ENCODE results near the gene PARS2. TPM values are rescaled to one million over a fixed set of nuclear protein-coding genes. Genes with fewer than 3 reads are reported as not detected.

PARS2 gene
- total RNA-seq, result 6.2 and 7.4 TPM in 2 replicates

DNA sequence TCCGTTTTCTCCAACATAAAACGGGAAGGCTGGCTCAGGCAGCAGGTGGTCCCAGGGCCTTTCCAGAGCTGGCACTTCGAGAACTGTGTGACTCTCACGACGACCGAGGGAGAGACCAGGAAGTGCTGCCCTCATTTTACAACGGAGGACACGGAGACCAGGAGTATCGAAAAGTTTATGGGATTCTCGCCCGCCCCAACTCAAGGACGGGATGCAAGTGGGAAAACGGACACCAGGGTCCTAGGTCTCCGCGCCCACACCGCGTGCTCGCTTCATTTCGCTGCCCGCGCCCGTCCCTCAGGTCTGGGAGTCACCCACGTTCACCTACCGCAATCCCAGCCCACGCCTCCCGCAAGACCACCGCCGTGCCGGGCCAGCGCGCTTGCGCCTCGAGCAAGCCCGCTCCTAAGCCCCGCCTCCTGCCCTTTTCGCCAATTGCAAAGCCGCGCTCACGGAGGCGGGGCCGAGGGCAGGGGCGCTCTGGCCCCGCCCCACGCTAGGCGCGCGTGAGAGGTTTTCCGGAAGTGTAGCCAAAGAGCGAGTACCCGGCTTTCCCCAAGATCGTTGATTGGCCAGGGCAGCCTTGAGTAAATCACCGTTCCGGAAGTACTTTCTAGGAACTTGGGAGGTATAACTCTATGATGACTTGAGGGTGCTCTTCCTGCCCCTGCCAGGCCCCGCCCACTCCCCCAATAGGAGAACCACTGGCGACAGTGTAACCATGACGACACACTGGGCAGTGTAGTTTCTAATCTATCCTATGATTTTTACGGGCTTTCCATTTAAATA is at the start of gene PARS2:
PARS2 (minus strand) TSS at position 391 of the 789 bp plus-strand sequence. CDS start 5,362 bp downstream, outside the sequence.
- TF ChIP-seq, protein P1, sequence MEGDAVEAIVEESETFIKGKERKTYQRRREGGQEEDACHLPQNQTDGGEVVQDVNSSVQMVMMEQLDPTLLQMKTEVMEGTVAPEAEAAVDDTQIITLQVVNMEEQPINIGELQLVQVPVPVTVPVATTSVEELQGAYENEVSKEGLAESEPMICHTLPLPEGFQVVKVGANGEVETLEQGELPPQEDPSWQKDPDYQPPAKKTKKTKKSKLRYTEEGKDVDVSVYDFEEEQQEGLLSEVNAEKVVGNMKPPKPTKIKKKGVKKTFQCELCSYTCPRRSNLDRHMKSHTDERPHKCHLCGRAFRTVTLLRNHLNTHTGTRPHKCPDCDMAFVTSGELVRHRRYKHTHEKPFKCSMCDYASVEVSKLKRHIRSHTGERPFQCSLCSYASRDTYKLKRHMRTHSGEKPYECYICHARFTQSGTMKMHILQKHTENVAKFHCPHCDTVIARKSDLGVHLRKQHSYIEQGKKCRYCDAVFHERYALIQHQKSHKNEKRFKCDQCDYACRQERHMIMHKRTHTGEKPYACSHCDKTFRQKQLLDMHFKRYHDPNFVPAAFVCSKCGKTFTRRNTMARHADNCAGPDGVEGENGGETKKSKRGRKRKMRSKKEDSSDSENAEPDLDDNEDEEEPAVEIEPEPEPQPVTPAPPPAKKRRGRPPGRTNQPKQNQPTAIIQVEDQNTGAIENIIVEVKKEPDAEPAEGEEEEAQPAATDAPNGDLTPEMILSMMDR (IDR thresholded peaks at IDR 0.05; ENCODE audit: extremely low read depth, low read depth, low read length), result no peak
- Histone ChIP-seq H3K27ac (ENCODE audit: low read depth, low read length) (peak within 1 kb of the TSS; percentile 95), H2AFZ (ENCODE audit: low read length) (peak within 1 kb of the TSS; percentile 100), H3K27me3 (ENCODE audit: insufficient read depth, low read length) (no peaks in the 10 kb centered on the region), H3K79me2 (ENCODE audit: insufficient read depth, low read length) (peaks cover 25% of the 10 kb centered on the region), H3K4me1 (ENCODE audit: insufficient read depth, low read length) (peaks cover 11% of the 10 kb centered on the region), H3K4me2 (ENCODE audit: insufficient read depth, low read length) (peak within 1 kb of the TSS; percentile 99), H3K9me3 (ENCODE audit: low read depth, low read length) (no peaks in the 10 kb centered on the region), H3K36me3 (ENCODE audit: insufficient read depth, low read length) (no peaks in the 10 kb centered on the region), H4K20me1 (ENCODE audit: insufficient read depth, low read length) (peaks cover 2% of the 10 kb centered on the region), H3K4me3 (ENCODE audit: insufficient read depth, low read length) (peak within 1 kb of the TSS; percentile 99)
- peak; percentile 99 for DNase-seq (ENCODE audit: insufficient read length, low spot score, missing footprints)

DNA sequence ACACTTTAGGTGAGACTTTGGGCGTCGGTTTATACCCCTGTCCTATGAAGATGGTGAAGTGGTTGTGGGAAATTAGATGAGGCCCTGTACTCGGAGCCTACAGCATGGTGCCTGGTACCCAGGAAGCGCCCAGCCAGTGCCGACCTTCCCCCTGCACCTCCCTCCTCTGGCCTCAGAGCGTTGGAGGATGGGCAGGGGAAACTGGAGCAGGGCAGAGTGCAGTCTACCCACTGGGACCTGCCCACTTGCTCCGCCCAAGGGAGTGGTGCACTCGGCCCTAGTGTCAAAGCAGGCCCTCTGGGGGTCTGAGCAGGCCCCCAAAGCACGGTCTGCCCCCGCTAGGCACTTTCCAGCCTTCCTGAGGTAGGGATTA is 49.8 kb upstream of the PARS2 start:
- H3K27me3 ChIP-seq (ENCODE audit: insufficient read depth, low read length), result peaks cover 3% of the 10 kb centered on the region

DNA sequence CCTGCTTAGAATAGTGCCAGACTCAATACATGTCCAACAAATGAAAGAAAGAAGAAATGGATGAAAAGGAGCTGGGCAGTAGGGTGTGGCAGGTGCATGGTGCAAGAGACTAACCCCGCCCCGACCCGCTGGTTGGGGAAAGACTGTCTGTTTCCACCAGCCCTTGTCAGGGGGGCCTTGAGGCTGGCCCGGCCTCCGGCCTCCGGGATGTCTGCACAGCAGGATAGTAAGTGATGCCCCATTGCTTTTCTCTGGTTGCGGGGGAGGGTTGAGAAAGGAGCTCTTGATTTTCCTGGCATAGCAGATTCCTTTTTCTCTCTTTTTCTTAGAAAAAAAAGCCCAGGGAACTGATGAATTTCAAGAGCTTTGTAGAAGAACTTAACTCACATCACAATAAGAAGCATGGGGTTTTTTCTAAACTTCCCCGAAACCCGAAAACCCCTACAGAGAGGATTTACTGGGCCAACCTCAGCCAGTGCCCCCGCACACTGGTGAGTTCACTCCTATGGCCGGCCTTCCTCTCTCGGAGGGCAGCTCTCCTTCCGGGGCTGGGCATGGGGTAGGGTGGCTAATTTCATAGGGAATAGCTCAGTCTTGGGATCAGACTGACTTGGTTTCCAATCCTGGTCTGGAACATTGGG is 49.3 kb upstream of the PARS2 start:
- no peak for DNase-seq (ENCODE audit: insufficient read length, low spot score, missing footprints)
- Histone ChIP-seq H2AFZ (ENCODE audit: low read length) (no peak overlapping the region), H3K9me3 (ENCODE audit: low read depth, low read length) (no peaks in the 10 kb centered on the region), H3K4me1 (ENCODE audit: insufficient read depth, low read length) (peaks cover 4% of the 10 kb centered on the region), H3K27ac (ENCODE audit: low read depth, low read length) (no peak overlapping the region), H3K36me3 (ENCODE audit: insufficient read depth, low read length) (no peaks in the 10 kb centered on the region), H4K20me1 (ENCODE audit: insufficient read depth, low read length) (no peaks in the 10 kb centered on the region), H3K4me3 (ENCODE audit: insufficient read depth, low read length) (no peak overlapping the region), H3K27me3 (ENCODE audit: insufficient read depth, low read length) (peaks cover 3% of the 10 kb centered on the region), H3K4me2 (ENCODE audit: insufficient read depth, low read length) (no peak overlapping the region), H3K79me2 (ENCODE audit: insufficient read depth, low read length) (no peaks in the 10 kb centered on the region)
- TF ChIP-seq, protein P1 (IDR thresholded peaks at IDR 0.05; ENCODE audit: extremely low read depth, low read depth, low read length), result no peak

More for the DNA sequence above, 49.8 kb upstream of the PARS2 start:
- H3K4me3 ChIP-seq (ENCODE audit: insufficient read depth, low read length), result no peak overlapping the region
- H2AFZ ChIP-seq (ENCODE audit: low read length), result no peak overlapping the region
- no peaks in the 10 kb centered on the region for H4K20me1 ChIP-seq (ENCODE audit: insufficient read depth, low read length)
- no peak overlapping the region for H3K27ac ChIP-seq (ENCODE audit: low read depth, low read length)
- H3K9me3 ChIP-seq (ENCODE audit: low read depth, low read length), result no peaks in the 10 kb centered on the region
- no peaks in the 10 kb centered on the region for H3K79me2 ChIP-seq (ENCODE audit: insufficient read depth, low read length)
- no peaks in the 10 kb centered on the region for H3K36me3 ChIP-seq (ENCODE audit: insufficient read depth, low read length)
- no peak overlapping the region for H3K4me2 ChIP-seq (ENCODE audit: insufficient read depth, low read length)
- DNase-seq (ENCODE audit: insufficient read length, low spot score, missing footprints), result no peak
- TF ChIP-seq, protein P1 (IDR thresholded peaks at IDR 0.05; ENCODE audit: extremely low read depth, low read depth, low read length), result no peak
- H3K4me1 ChIP-seq (ENCODE audit: insufficient read depth, low read length), result peaks cover 4% of the 10 kb centered on the region

All from osteoblast (primary cell).